Activated naive CD4-positive, alpha-beta T cell treated with anti-CD3 and anti-CD28 coated beads for 36 hours (primary cell): ENCODE results near the gene ARHGAP15. TPM values are rescaled to one million over a fixed set of nuclear protein-coding genes. Genes with fewer than 3 reads are reported as not detected.

Source experiments
- CTCF ChIA-PET: fragments of 350-600 bp; sonication (Branson Sonifier 250); formaldehyde crosslinking; loops from one replicate; lab custom pipeline; 2021; ENCODE audit warnings: antibody characterized with exemption; lab: Charles Lee
- DNase-seq: peaks from one replicate; pipeline ENCODE4 v3.0.0-alpha.2; 2020
- H3K27ac Mint-ChIP-seq: one replicate; pipeline ENCODE4 v1.8.0; 2021; ENCODE audit warnings: mild to moderate bottlenecking, mixed read lengths
- H3K27me3 Mint-ChIP-seq: one replicate; pipeline ENCODE4 v1.8.0; 2021; ENCODE audit warnings: low read depth, mixed read lengths
- H3K36me3 Mint-ChIP-seq: one replicate; pipeline ENCODE4 v1.8.0; 2021; ENCODE audit warnings: low read depth, mixed read lengths
- H3K4me1 Mint-ChIP-seq: one replicate; pipeline ENCODE4 v1.8.0; 2021; ENCODE audit warnings: low read depth, mixed read lengths
- H3K4me3 Mint-ChIP-seq: one replicate; pipeline ENCODE4 v1.8.0; 2021; ENCODE audit warnings: mild to moderate bottlenecking, moderate library complexity, mixed read lengths
- H3K9me3 Mint-ChIP-seq: one replicate; pipeline ENCODE4 v1.8.0; 2021; ENCODE audit warnings: mixed read lengths
- intact Hi-C: fragments of 100-400 bp; cut with micrococcal nuclease; formaldehyde crosslinking; loops from one replicate; pipeline ENCODE4 v1.15.1; 2023
- total RNA-seq, 2 experiments: library from RNA; stranded (reverse); gene quantifications; one replicate each; pipeline ENCODE4 v1.2.3, GENCODE V29; 2021

ARHGAP15 gene
- total RNA-seq, 2 experiments from 2014 or later, result 85.7 to 90.1 TPM

GRCh38 chr2:143425896-143426295 lies 296.7 kb downstream of the ARHGAP15 start:
- Mint-ChIP-seq H3K36me3 (peaks cover 4% of the 10 kb centered on the region), H3K27ac (no peak overlapping the region), H3K4me3 (no peak overlapping the region), H3K27me3 (no peaks in the 10 kb centered on the region), H3K9me3 (no peaks in the 10 kb centered on the region), H3K4me1 (peaks cover 57% of the 10 kb centered on the region)
- CTCF ChIA-PET, result no interaction called here
- intact Hi-C loops, result no loop called here
- no peak for DNase-seq

GRCh38 chr2:143426296-143426695 lies 297.1 kb downstream of the ARHGAP15 start:
- no peaks in the 10 kb centered on the region for H3K27me3 Mint-ChIP-seq
- H3K9me3 Mint-ChIP-seq, result no peaks in the 10 kb centered on the region
- no peak overlapping the region for H3K27ac Mint-ChIP-seq
- CTCF ChIA-PET, result interaction anchor here (0.5 kb wide), 1 partner anchor 237 kb away, joined by 6 read pairs; no protein-coding TSS in a partner anchor
- no peak for DNase-seq
- H3K36me3 Mint-ChIP-seq, result peaks cover 4% of the 10 kb centered on the region
- peaks cover 58% of the 10 kb centered on the region for H3K4me1 Mint-ChIP-seq
- intact Hi-C loops, result no loop called here
- no peak overlapping the region for H3K4me3 Mint-ChIP-seq

- H3K4me1 Mint-ChIP-seq, result peaks cover 56% of the 10 kb centered on the region
- no peaks in the 10 kb centered on the region for H3K9me3 Mint-ChIP-seq
- peak; percentile 20 for DNase-seq
- H3K27me3 Mint-ChIP-seq, result no peaks in the 10 kb centered on the region
- intact Hi-C loops, result no loop called here
- CTCF ChIA-PET, result no interaction called here
- no peak overlapping the region for H3K4me3 Mint-ChIP-seq
- H3K36me3 Mint-ChIP-seq, result no peaks in the 10 kb centered on the region
- H3K27ac Mint-ChIP-seq, result no peak overlapping the region
Observed at GRCh38 chr2:143428700-143429099, 299.5 kb downstream of the ARHGAP15 start.

DNA sequence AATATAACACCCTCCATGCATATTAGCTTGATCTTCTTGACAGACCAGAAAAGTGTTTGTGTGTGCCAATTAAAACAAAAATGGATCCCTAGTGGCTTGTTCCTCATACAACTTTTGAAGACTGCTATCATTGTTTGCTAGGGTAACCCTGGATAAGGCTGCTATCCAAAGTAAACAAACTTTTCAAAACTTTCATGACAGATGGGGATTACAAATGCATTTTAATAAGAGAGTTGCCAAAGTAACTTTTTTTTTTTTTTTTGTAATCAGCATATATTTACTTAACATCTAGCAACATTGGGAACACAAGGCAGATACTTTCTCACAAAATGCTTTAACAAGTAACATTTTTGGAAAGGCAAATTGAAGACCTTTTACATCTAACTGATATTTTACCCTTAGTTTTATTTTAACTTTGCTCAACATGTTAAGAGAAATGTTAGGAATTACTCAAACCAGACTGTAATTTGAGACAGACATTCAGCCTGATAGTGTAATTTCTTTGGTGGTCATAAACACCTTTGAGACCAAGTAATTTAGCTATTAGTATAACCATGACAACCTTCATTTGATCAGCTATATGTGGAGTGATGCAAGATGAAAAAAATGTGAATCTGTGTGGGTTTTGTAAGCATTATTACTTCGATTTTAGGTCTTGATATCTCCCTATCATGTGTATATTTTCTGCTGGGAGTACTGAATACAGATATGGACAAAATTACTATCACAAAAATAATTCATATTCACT lies 300.9 kb downstream of the ARHGAP15 start:
- H3K27me3 Mint-ChIP-seq, result no peaks in the 10 kb centered on the region
- no peak overlapping the region for H3K27ac Mint-ChIP-seq
- intact Hi-C loops, result no loop called here
- H3K4me1 Mint-ChIP-seq, result peaks cover 61% of the 10 kb centered on the region
- CTCF ChIA-PET, result no interaction called here
- H3K9me3 Mint-ChIP-seq, result no peaks in the 10 kb centered on the region
- DNase-seq, result no peak
- H3K36me3 Mint-ChIP-seq, result peaks cover 2% of the 10 kb centered on the region
- H3K4me3 Mint-ChIP-seq, result no peak overlapping the region

DNA sequence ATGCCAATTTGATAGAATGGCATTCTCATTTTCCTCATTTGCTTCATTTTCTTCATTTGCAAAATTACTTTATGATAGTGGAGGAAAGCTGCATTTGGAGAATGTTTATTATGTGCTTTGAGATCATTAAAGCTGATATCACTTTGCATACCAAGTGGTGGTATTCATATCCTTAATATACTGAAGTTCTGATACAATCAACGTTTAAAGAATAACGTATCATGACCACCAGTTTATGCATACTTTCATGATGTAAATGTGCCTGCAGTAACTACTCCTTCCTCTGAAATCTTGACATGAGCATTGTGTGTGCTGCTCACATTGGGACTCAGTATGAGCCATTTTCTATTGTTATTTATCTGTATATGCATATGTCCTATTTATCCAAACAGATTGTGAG lies 302.1 kb downstream of the ARHGAP15 start:
- no peaks in the 10 kb centered on the region for H3K27me3 Mint-ChIP-seq
- H3K27ac Mint-ChIP-seq, result no peak overlapping the region
- no peaks in the 10 kb centered on the region for H3K9me3 Mint-ChIP-seq
- peaks cover 2% of the 10 kb centered on the region for H3K36me3 Mint-ChIP-seq
- intact Hi-C loops, result no loop called here
- peaks cover 60% of the 10 kb centered on the region for H3K4me1 Mint-ChIP-seq
- no peak overlapping the region for H3K4me3 Mint-ChIP-seq
- CTCF ChIA-PET, result interaction anchor here (1.1 kb wide), 1 partner anchor 273 kb away, joined by 3 read pairs; no protein-coding TSS in a partner anchor
- DNase-seq, result no peak

GRCh38 chr2:143433251-143433650 lies 304.0 kb downstream of the ARHGAP15 start:
- Mint-ChIP-seq H3K36me3 (peaks cover 2% of the 10 kb centered on the region), H3K27ac (no peak overlapping the region), H3K4me3 (no peak overlapping the region), H3K27me3 (no peaks in the 10 kb centered on the region), H3K9me3 (no peaks in the 10 kb centered on the region), H3K4me1 (peaks cover 49% of the 10 kb centered on the region)
- no peak for DNase-seq
- intact Hi-C loops, result no loop called here
- CTCF ChIA-PET, result no interaction called here

DNA sequence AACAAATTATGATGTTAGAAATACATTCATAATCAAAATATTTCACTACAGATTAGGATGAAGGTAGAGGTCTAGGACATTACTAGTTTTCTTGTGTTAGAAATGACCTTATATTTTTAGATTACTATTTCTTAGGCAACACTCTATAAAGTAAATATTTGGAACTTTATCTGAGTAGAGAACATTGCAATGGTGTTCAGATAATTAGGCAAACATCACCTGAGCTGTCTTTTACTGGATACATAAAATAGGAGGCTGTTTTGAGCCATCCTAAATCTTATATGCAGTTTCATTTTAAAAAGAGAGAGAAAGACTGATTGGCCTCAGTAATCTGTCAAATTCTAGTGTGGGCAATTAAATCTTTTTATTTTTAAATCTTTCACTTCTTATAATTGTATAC lies 304.6 kb downstream of the ARHGAP15 start:
- H3K36me3 Mint-ChIP-seq, result peaks cover 5% of the 10 kb centered on the region
- intact Hi-C loops, result no loop called here
- no peaks in the 10 kb centered on the region for H3K27me3 Mint-ChIP-seq
- H3K9me3 Mint-ChIP-seq, result no peaks in the 10 kb centered on the region
- CTCF ChIA-PET, result no interaction called here
- H3K4me3 Mint-ChIP-seq, result no peak overlapping the region
- H3K27ac Mint-ChIP-seq, result no peak overlapping the region
- no peak for DNase-seq
- H3K4me1 Mint-ChIP-seq, result peaks cover 43% of the 10 kb centered on the region

DNA sequence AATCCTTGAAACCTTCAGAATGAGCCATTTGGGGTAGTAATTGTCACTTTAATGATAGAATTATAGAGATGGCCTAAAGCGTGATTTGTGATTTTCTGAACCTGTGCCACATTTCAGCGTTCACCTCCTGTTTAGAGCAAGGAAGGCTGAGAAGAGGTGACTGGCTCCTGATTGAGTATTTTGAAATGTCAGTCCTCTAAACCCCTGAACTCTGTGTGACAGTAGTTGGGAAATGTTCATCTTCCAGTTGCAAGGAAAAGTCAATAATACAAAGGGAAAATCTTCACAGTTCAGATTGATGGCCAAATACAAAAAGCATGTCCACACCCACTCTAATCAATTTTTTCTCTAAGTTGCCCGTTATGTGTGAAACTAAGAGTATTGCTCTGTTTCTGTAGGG lies 305.2 kb downstream of the ARHGAP15 start:
- DNase-seq, result no peak
- Mint-ChIP-seq H3K27me3 (no peaks in the 10 kb centered on the region), H3K27ac (no peak overlapping the region), H3K4me1 (peaks cover 39% of the 10 kb centered on the region), H3K9me3 (no peaks in the 10 kb centered on the region), H3K4me3 (no peak overlapping the region), H3K36me3 (peaks cover 5% of the 10 kb centered on the region)
- intact Hi-C loops, result no loop called here
- CTCF ChIA-PET, result no interaction called here

GRCh38 chr2:143435131-143435530 lies 305.9 kb downstream of the ARHGAP15 start:
- no peaks in the 10 kb centered on the region for H3K9me3 Mint-ChIP-seq
- no peak overlapping the region for H3K27ac Mint-ChIP-seq
- intact Hi-C loops, result no loop called here
- CTCF ChIA-PET, result no interaction called here
- H3K36me3 Mint-ChIP-seq, result peaks cover 5% of the 10 kb centered on the region
- no peak for DNase-seq
- H3K4me3 Mint-ChIP-seq, result no peak overlapping the region
- H3K4me1 Mint-ChIP-seq, result peaks cover 35% of the 10 kb centered on the region
- no peaks in the 10 kb centered on the region for H3K27me3 Mint-ChIP-seq

GRCh38 chr2:143436951-143437350 lies 307.7 kb downstream of the ARHGAP15 start:
- Mint-ChIP-seq H3K4me3 (no peak overlapping the region), H3K27me3 (no peaks in the 10 kb centered on the region), H3K36me3 (peaks cover 9% of the 10 kb centered on the region), H3K27ac (no peak overlapping the region), H3K9me3 (no peaks in the 10 kb centered on the region), H3K4me1 (peaks cover 22% of the 10 kb centered on the region)
- no peak for DNase-seq
- CTCF ChIA-PET, result no interaction called here
- intact Hi-C loops, result no loop called here

- no peak for DNase-seq
- intact Hi-C loops, result no loop called here
- CTCF ChIA-PET, result no interaction called here
- no peaks in the 10 kb centered on the region for H3K9me3 Mint-ChIP-seq
- no peaks in the 10 kb centered on the region for H3K4me1 Mint-ChIP-seq
- H3K27me3 Mint-ChIP-seq, result no peaks in the 10 kb centered on the region
- peak overlapping the region; percentile 27 for H3K27ac Mint-ChIP-seq
- peaks cover 8% of the 10 kb centered on the region for H3K36me3 Mint-ChIP-seq
- H3K4me3 Mint-ChIP-seq, result no peak overlapping the region
Observed at GRCh38 chr2:143440411-143441012, 311.3 kb downstream of the ARHGAP15 start.

DNA sequence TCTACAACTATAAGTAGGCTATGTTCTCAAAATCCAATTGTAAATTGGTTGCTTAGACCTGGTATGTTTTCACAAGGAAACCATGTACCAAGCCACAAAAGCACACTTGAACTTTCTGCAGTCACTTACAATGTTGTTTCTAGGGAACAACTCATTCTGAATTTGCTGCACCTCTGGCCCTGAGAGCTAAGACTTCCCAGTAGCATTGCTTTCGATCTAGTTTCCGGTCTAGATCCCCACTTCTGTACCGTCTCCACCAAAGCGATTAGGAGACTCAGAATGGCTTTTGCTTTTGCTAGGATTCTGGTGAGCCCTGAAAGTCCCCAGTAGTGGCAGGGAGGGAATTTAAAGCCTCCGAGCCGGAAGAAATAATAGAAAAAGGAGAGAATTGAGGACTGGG lies 313.0 kb downstream of the ARHGAP15 start:
- peaks cover 8% of the 10 kb centered on the region for H3K36me3 Mint-ChIP-seq
- H3K27ac Mint-ChIP-seq, result no peak overlapping the region
- no peak for DNase-seq
- no peaks in the 10 kb centered on the region for H3K4me1 Mint-ChIP-seq
- CTCF ChIA-PET, result no interaction called here
- H3K9me3 Mint-ChIP-seq, result no peaks in the 10 kb centered on the region
- intact Hi-C loops, result no loop called here
- H3K27me3 Mint-ChIP-seq, result no peaks in the 10 kb centered on the region
- H3K4me3 Mint-ChIP-seq, result no peak overlapping the region
